H9 (cell line): ENCODE results near the gene ASB8. TPM values are rescaled to one million over a fixed set of nuclear protein-coding genes. Genes with fewer than 3 reads are reported as not detected.

Experiments
- DNase-seq: peaks from one replicate; pipeline ENCODE4 v3.0.0-alpha.2; 2017
- H2AFZ ChIP-seq: one replicate; pipeline ENCODE4 v1.6.1; 2013; ENCODE audit warnings: mild to moderate bottlenecking, low read length, control low read depth, moderate library complexity
- H2AK5ac ChIP-seq: 2 replicates; pipeline ENCODE4 v1.6.1; 2013; ENCODE audit warnings: low read length, control low read depth, mixed read lengths; ENCODE audit not compliant: insufficient read length
- H2BK120ac ChIP-seq: one replicate; pipeline ENCODE4 v1.6.1; 2013; ENCODE audit warnings: low read depth, mild to moderate bottlenecking, low read length, control low read depth, inconsistent platforms; ENCODE audit not compliant: poor library complexity, severe bottlenecking
- H2BK12ac ChIP-seq: 2 replicates; pipeline ENCODE4 v1.6.1; 2013; ENCODE audit warnings: low read length, control low read depth, mixed read lengths, low read depth; ENCODE audit not compliant: insufficient read length
- H2BK15ac ChIP-seq: 2 replicates; pipeline ENCODE4 v1.6.1; 2013; ENCODE audit warnings: low read depth, low read length, control low read depth
- H2BK20ac ChIP-seq: one replicate; pipeline ENCODE4 v1.6.1; 2013; ENCODE audit warnings: low read depth, mild to moderate bottlenecking, low read length, control low read depth, inconsistent platforms; ENCODE audit not compliant: poor library complexity, severe bottlenecking
- H2BK5ac ChIP-seq: 2 replicates; pipeline ENCODE4 v1.6.1; 2013; ENCODE audit warnings: low read length, control low read depth, mixed read lengths; ENCODE audit not compliant: insufficient read length
- H3K14ac ChIP-seq: 2 replicates; pipeline ENCODE4 v1.6.1; 2013; ENCODE audit warnings: low read length, control low read depth; ENCODE audit not compliant: insufficient read depth
- H3K18ac ChIP-seq: 2 replicates; pipeline ENCODE4 v1.6.1; 2013; ENCODE audit warnings: low read depth, mild to moderate bottlenecking, mixed read lengths, low read length, control low read depth; ENCODE audit not compliant: insufficient read length
- H3K23ac ChIP-seq: 2 replicates; pipeline ENCODE4 v1.6.1; 2013; ENCODE audit warnings: low read length, control low read depth, mixed read lengths, low read depth; ENCODE audit not compliant: insufficient read length
- H3K23me2 ChIP-seq: 2 replicates; pipeline ENCODE4 v1.6.1; 2013; ENCODE audit warnings: low read depth, mild to moderate bottlenecking, mixed read lengths, low read length, control low read depth; ENCODE audit not compliant: insufficient read length, poor library complexity, severe bottlenecking
- H3K27ac ChIP-seq: 2 replicates; pipeline ENCODE4 v1.5.1; 2013; ENCODE audit warnings: low read length, control low read depth, mixed read lengths, low read depth; ENCODE audit not compliant: insufficient read length
- H3K27me3 ChIP-seq: 2 replicates; pipeline ENCODE4 v1.6.1; 2013; ENCODE audit warnings: low read length, control low read depth, inconsistent platforms; ENCODE audit not compliant: insufficient read depth
- H3K4ac ChIP-seq: 2 replicates; pipeline ENCODE4 v1.6.1; 2013; ENCODE audit warnings: low read depth, mild to moderate bottlenecking, control low read depth, inconsistent platforms, low read length, moderate library complexity
- H3K4me1 ChIP-seq: 2 replicates; pipeline ENCODE4 v1.6.1; 2013; ENCODE audit warnings: low read length, control low read depth, inconsistent platforms; ENCODE audit not compliant: insufficient read depth
- H3K4me2 ChIP-seq: 2 replicates; pipeline ENCODE4 v1.6.1; 2013; ENCODE audit warnings: low read length, control low read depth, mixed read lengths; ENCODE audit not compliant: insufficient read length, insufficient read depth
- H3K56ac ChIP-seq: 2 replicates; pipeline ENCODE4 v1.6.1; 2013; ENCODE audit warnings: low read depth, mild to moderate bottlenecking, mixed read lengths, low read length, control low read depth; ENCODE audit not compliant: insufficient read length
- H3K79me1 ChIP-seq: 2 replicates; pipeline ENCODE4 v1.6.1; 2013; ENCODE audit warnings: low read depth, mild to moderate bottlenecking, moderate library complexity, low read length, control low read depth, inconsistent platforms; ENCODE audit not compliant: insufficient read depth, poor library complexity, severe bottlenecking
- H3K79me2 ChIP-seq: 2 replicates; pipeline ENCODE4 v1.6.1; 2013; ENCODE audit warnings: low read length, control low read depth, inconsistent platforms; ENCODE audit not compliant: insufficient read depth
- H3K9ac ChIP-seq: 2 replicates; pipeline ENCODE4 v1.6.1; 2013; ENCODE audit warnings: low read length, control low read depth, mixed read lengths; ENCODE audit not compliant: insufficient read length; ENCODE audit errors: extremely low read depth
- H3K9me3 ChIP-seq: one replicate; pipeline ENCODE4 v1.6.1; 2013; ENCODE audit warnings: low read depth, low read length, inconsistent platforms; ENCODE audit not compliant: control insufficient read depth
- H3T11ph ChIP-seq: one replicate; pipeline ENCODE4 v1.6.1; 2013; ENCODE audit warnings: mild to moderate bottlenecking, low read length, control low read depth, inconsistent platforms
- H4K20me1 ChIP-seq: one replicate; pipeline ENCODE4 v1.6.1; 2013; ENCODE audit not compliant: control insufficient read depth, insufficient read length, insufficient read depth
- H4K5ac ChIP-seq: 2 replicates; pipeline ENCODE4 v1.6.1; 2013; ENCODE audit warnings: low read depth, mild to moderate bottlenecking, mixed read lengths, low read length, control low read depth; ENCODE audit not compliant: insufficient read length
- H4K8ac ChIP-seq: replicated peaks from 2 replicates; pipeline ENCODE4 v1.6.1; 2013; ENCODE audit warnings: low read length, control low read depth, mixed read lengths, low read depth; ENCODE audit not compliant: insufficient read length
- H4K91ac ChIP-seq: 2 replicates; pipeline ENCODE4 v1.6.1; 2013; ENCODE audit warnings: low read depth, mild to moderate bottlenecking, moderate library complexity, mixed read lengths, low read length, control low read depth; ENCODE audit not compliant: insufficient read length
- H3K27ac Mint-ChIP-seq, 3 experiments: 2 replicates in 2 of 3; 3 replicates in 1 of 3; pipeline ENCODE4 v1.8.0; 2020 to 2021; ENCODE audit warnings: mixed read lengths in 3 of 3, mild to moderate bottlenecking in 1 of 3, moderate library complexity in 1 of 3
- H3K27me3 Mint-ChIP-seq: 2 replicates; pipeline ENCODE4 v1.8.0; 2021; ENCODE audit warnings: low read depth, mild to moderate bottlenecking, moderate library complexity, mixed read lengths
- H3K36me3 Mint-ChIP-seq, 3 experiments: 2 replicates in 2 of 3; 3 replicates in 1 of 3; pipeline ENCODE4 v1.8.0; 2020 to 2021; ENCODE audit warnings: low read depth in 3 of 3, mixed read lengths in 3 of 3; ENCODE audit not compliant: insufficient read depth in 1 of 3
- H3K4me1 Mint-ChIP-seq, 2 experiments: 2 replicates each; pipeline ENCODE4 v1.8.0; 2020; ENCODE audit warnings: mixed read lengths in 2 of 2
- H3K4me3 Mint-ChIP-seq, 2 experiments: 2 replicates in 1 of 2; 3 replicates in 1 of 2; pipeline ENCODE4 v1.8.0; 2020 to 2021; ENCODE audit warnings: mild to moderate bottlenecking in 2 of 2, mixed read lengths in 2 of 2, moderate library complexity in 1 of 2
- H3K9me3 Mint-ChIP-seq, 2 experiments: 2 replicates in 1 of 2; 3 replicates in 1 of 2; pipeline ENCODE4 v1.8.0; 2020; ENCODE audit warnings: mild to moderate bottlenecking in 2 of 2, mixed read lengths in 2 of 2, moderate library complexity in 1 of 2
- CTCF ChIP-seq: fragments of 200-600 bp; sonication (generic); conservative IDR thresholded peaks from 3 replicates; pipeline ENCODE4 v1.8.0; 2021; ENCODE audit warnings: antibody characterized with exemption, mild to moderate bottlenecking
- WGBS: extraction: QIAGEN DNeasy Blood & Tissue Kit; methylation state at CpG from one replicate; pipeline ENCODE4 v1.1.7; 2013; ENCODE audit warnings: missing lambda C conversion rate, low lambda C conversion rate, mixed read lengths; ENCODE audit not compliant: insufficient read length; ENCODE audit errors: extremely low coverage; 5-methylcytosine and 5-hydroxymethylcytosine counted together
- total RNA-seq: library from RNA; stranded (reverse); gene quantifications from 2 replicates; pipeline ENCODE4 v1.2.1, GENCODE V29; 2021

ASB8 gene
- total RNA-seq, 1 experiment from 2014 or later: 10.9 TPM

GRCh38 chr12:48151103-48151771 is 6.1 kb downstream of the ASB8 start:
- H3K9ac ChIP-seq: no peak overlapping the region
- H3K9me3 ChIP-seq: no peaks in the 10 kb centered on the region
- no peak overlapping the region for H3K27ac Mint-ChIP-seq
- H3K4me3 Mint-ChIP-seq: no peak overlapping the region
- no peak overlapping the region for H3K56ac ChIP-seq
- H3K23me2 ChIP-seq: no peaks in the 10 kb centered on the region
- H2BK5ac ChIP-seq: no peak overlapping the region
- H4K91ac ChIP-seq: no peak overlapping the region
- H3K27ac ChIP-seq: no peak overlapping the region
- H2BK120ac ChIP-seq: no peak overlapping the region
- peaks cover 7 to 23% (median 13%) of the 10 kb centered on the region in 3 experiments; a peak in 6 of 7 replicates for H3K36me3 Mint-ChIP-seq
- no peak overlapping the region for H2BK12ac ChIP-seq
- H2AK5ac ChIP-seq: no peak overlapping the region
- H3K79me1 ChIP-seq: no peaks in the 10 kb centered on the region
- H4K20me1 ChIP-seq: no peaks in the 10 kb centered on the region
- WGBS: no CpG with 5 or more reads among the region's 2 CpGs
- no peak for DNase-seq
- no peaks in the 10 kb centered on the region for H3K79me2 ChIP-seq
- H2AFZ ChIP-seq: no peak overlapping the region
- H4K5ac ChIP-seq: no peak overlapping the region
- no peak overlapping the region for H3T11ph ChIP-seq
- no peaks in the 10 kb centered on the region for H3K27me3 ChIP-seq
- no peak overlapping the region for H3K23ac ChIP-seq
- no peak overlapping the region for H4K8ac ChIP-seq
- no peak overlapping the region for H3K4ac ChIP-seq
- no peak overlapping the region for H3K18ac ChIP-seq
- H3K9me3 Mint-ChIP-seq: no peaks in the 10 kb centered on the region
- H3K14ac ChIP-seq: no peak overlapping the region
- H3K4me1 Mint-ChIP-seq: peaks cover 2 to 5% of the 10 kb centered on the region in 2 experiments; a peak in 1 of 4 replicates
- TF ChIP-seq CTCF: no peak
- no peak overlapping the region for H3K4me2 ChIP-seq
- no peak overlapping the region for H2BK20ac ChIP-seq
- no peaks in the 10 kb centered on the region for H3K4me1 ChIP-seq
- H3K27me3 Mint-ChIP-seq: no peaks in the 10 kb centered on the region
- H2BK15ac ChIP-seq: no peak overlapping the region
